ENCODE data around the gene CIAO3.

The CIAO3 gene

DNA sequence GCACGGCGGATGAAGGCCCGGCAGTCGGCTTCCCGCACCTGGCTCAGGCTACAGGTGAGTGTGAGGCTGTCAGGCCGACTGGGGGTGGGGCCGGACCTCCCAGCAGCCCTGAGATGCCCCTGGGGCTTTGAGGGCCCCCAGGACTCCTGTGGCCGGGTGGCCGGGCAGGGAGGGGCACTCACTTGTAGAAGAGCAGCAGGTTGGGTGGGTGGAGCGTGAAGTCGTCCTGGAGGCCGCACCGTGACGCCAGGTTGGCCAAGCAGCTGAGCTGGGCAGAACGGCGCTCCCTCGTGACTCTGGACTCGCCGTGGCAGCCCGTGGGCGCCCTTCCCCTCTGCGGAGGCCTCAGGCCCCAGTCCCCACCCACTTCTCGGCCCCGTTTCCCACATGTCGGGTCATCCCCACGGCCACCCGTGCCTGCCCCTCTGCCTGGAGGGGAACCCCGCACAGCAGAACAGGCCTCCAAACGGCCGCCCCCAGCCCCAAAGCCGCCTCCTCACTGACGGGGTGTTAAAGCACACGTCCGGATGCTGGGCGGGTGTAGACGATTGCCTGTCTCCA lies 34.5 kb upstream of the CIAO3 start:
- no peak for DNase-seq

DNA sequence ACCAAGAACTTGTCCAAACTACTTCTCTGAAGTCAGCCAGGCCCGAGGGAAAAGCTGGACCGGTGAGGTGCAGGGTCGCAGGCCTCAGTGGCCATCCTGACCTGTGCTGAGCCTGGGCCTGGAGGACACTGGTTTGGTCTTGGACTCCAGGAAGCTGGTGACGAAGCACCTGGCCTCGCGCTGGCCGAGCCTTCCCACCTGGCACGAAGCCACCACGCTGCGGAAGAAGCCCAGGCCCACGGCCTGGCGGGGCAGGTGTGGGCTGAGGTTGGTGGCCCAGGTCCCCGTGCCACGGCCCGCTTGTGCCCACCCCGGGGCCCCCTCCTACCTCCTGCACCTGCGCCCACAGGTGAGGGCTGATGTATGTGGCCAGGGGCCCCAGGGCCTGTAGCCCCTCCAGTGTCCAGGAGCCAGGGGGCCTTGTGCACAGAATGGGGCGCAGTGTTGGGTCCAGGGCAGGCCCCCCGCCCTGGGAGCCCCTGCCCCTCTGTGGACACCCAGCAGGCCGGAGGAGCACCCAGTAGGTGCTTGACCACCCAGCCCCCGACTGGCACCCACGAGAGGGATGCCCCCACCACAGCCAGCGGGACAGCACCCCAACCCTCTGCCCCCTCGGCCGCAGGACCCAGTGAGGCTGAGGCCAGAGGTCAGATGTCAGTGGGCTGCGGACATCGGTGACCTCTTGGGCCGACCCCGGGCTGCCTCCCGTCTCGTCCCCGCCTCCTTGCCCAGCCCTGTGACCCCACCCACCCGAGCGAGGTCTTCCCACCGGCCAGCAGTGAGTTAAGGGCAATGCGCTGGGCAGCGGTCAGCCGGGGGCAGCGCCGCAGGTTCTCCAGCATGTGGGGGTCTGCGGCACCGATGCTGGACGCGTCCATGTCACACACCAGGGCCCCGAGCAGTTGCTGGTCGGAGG lies 33.5 kb upstream of the CIAO3 start:
- no peak for DNase-seq

DNA sequence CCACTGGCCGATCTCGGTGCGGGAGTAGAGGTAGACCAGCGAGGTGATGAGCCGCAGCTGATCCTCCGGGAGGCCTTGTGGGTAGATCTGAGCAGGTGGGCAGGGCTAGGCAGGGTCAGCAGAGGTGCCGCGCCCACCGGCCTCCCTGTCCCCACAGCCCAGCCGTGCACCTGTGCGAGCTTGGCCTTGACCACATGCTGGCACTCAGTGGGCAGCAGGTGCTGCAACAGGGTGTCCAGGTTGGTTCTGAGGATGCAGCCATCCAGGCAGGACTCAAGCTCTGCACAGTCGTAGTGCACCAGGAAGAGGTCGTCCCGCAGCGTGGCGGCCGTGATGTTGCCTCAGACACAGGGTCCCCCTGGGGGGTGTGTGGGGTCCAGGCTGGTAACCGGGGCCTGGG lies 32.2 kb upstream of the CIAO3 start:
- DNase-seq: no peak

DNA sequence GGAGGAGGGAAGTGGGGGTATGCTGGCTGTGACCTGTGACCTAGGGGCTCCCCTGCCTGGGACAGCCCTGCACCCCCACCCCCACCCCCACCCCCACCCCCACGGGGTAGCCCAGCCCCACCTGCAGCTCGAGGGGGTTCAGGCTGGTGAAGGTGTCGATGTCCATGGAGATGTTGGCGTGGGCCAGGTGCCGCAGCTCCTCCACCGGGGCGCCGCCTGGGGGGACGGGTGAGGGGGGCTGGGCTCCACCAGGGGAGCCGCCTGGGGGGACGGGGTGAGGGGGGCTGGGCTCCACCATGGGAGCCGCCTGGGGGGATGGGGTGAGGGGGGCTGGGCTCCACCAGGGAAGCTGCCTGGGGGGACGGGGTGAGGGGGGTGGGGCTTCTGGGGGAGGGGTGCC lies 29.6 kb upstream of the CIAO3 start:
- DNase-seq: no peak

DNA sequence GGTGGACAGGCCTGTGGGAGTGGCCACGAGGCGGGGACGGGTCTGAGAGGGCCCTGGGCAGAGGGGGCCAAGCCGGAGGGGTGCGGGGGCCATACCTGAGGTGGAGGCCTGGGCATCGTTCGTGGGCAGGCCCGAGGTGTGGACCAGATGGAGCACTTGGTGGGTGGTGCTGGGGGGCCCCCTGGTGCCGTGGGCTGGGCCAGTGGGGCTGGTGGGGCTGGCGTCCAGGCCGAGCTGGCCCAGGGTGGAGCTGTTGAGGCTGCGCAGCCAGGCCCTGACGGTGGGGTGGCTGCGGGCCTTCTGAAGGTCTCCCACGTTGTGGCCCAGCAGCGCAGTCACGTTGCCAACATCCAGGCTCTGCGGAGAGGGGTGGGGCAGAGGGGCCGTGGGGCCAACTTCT lies 29.1 kb upstream of the CIAO3 start:
- no peak for DNase-seq

DNA sequence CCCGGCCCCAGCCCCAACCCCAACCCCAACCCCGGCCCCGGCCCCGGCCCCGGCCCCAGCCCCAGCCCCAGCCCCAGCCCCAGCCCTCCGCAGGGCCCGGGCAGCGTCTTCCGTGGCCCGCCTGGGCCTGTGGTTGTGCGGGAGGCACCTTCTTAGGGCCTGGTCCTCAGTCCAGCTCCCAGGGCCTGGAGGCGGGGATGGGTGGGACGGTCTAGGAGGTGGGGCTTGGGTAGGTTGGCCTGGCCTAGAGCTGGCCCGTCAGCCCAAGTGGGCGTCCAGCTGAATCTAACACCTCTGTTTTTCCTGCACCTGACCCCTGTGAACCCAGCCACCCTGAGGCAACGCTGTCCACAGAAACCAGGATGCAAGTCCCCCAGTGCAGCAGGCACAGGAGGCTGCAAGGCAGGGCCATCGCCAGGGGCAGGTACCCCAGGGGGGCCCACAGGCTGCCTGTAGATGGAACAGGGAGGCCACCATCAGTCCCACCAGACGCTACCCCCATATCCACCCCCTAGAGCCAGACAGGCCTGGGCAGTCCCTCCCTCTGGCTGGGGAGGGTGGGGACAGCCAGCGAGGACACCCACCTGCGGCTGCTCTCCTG lies 28.5 kb upstream of the CIAO3 start:
- DNase-seq: no peak

DNA sequence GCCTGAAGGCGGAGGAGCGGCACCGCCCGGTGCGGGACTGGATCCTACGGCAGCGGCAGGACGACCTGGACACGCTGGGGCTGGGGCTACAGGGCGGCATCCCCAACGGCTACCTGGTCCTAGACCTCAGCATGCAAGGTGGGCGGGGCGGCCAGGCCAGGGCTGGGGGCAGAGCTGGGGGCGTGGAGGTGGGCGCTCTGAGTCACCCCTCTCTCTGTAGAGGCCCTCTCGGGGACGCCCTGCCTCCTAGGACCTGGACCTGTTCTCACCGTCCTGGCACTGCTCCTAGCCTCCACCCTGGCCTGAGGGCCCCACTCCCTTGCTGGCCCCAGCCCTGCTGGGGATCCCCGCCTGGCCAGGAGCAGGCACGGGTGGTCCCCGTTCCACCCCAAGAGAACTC lies 27.6 kb upstream of the CIAO3 start:
- no peak for DNase-seq

DNA sequence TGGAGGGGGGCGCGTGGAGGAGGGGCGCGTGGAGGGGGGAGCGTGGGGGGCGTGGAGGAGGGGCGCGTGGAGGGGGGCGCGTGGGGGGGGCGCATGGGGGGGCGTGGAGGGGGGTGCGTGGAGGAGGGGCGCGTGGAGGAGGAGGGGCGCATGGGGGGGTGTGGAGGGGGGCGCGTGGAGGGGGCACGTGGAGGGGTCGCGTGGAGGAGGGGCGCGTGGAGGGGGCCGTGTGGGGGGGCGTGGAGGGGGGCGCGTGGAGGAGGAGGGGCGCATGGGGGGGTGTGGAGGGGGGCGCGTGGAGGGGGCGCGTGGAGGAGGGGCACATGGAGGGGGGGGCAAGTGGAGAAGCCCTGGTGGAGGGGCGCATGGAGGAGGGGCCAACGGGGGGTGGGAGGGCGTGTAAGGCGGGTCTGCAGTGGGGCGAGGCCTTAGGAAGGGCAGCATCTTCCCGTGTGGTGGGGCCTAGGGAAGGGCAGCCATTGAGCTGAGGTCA lies 27.0 kb upstream of the CIAO3 start:
- DNase-seq: no peak

DNA sequence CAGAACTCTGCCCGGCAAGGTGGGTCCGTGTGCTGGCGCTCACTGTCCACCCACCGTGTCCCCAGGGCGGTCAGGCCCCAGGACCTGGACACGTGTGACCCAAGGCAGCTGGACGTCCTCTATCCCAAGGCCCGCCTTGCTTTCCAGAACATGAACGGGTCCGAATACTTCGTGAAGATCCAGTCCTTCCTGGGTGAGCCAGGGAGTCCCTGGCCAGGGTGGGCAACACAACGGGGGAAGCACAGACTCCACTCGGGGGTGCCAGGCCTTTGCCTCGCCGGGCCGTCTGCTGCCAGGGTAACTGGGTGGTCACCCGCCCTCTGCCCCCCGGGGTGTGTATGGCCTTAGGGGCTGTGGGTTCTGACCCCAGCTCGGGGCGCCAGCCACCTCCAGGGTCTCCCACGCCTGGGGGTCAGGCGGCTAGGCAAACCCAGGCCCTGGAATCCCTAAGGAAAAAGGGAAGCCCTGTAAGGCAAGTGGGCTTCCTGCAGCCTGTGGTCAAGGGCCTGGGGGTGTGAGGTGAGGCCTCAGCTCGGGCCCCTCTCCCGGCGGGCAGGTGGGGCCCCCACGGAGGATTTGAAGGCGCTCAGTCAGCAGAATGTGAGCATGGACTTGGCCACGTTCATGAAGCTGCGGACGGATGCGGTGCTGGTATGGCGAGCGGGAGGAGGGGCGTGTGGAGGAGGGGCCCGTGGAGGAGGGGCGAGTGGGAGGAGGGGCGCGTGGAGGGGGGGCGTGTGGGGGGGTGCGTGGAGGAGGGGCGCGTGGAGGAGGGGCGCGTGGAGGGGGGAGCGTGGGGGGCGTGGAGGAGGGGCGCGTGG lies 26.2 kb upstream of the CIAO3 start:
- no peak for DNase-seq

DNA sequence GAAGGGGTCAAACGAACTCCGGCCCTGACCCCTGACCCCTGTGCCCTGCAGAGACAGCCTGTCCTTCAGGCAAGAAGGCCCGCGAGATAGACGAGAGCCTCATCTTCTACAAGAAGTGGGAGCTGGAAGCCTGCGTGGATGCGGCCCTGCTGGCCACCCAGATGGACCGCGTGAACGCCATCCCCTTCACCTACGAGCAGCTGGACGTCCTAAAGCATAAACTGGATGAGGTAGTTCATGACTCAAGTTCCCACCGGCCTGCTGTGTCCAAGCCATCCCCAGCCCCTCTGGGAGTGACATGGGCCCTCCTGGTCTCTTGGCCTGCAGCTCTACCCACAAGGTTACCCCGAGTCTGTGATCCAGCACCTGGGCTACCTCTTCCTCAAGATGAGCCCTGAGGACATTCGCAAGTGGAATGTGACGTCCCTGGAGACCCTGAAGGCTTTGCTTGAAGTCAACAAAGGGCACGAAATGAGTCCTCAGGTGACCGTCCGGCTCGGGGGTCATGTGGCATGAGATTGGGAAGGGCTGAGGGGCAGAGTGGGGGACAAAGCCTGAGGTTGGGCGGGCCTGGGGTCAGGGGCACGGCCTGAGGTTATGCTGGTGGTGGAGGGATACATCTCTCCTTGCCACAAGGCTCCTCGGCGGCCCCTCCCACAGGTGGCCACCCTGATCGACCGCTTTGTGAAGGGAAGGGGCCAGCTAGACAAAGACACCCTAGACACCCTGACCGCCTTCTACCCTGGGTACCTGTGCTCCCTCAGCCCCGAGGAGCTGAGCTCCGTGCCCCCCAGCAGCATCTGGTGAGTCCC lies 25.4 kb upstream of the CIAO3 start:
- DNase-seq: no peak

DNA sequence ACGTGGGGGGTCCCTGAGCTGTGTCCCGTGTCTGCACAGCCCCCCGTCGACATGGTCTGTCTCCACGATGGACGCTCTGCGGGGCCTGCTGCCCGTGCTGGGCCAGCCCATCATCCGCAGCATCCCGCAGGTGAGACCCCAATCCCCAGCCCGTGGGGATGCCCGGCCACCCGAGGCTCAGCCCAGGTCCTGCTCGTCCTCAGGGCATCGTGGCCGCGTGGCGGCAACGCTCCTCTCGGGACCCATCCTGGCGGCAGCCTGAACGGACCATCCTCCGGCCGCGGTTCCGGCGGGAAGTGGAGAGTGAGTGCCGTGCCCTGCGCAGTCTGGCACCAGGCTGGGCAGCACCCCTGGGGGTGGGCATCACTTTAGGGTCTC lies 24.7 kb upstream of the CIAO3 start:
- no peak for DNase-seq

DNA sequence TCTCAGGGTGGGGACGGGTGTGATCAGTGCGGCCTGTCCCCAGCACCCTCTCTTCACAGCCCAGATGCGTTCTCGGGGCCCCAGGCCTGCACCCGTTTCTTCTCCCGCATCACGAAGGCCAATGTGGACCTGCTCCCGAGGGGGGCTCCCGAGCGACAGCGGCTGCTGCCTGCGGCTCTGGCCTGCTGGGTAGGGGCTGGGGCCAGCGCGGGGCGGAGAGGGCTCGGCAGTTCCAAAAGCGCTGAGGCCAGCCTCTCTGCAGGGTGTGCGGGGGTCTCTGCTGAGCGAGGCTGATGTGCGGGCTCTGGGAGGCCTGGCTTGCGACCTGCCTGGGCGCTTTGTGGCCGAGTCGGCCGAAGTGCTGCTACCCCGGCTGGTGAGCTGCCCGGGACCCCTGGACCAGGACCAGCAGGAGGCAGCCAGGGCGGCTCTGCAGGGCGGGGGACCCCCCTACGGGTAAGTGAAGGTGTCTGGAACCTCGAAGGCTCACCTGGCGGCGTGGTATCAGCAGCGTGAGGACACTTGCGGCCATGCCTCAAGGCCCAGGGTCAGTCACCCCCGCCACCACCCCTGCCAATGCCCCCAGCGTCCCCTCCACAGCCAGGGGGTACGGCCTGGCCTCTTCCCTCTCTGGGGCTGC lies 24.2 kb upstream of the CIAO3 start:
- no peak for DNase-seq

DNA sequence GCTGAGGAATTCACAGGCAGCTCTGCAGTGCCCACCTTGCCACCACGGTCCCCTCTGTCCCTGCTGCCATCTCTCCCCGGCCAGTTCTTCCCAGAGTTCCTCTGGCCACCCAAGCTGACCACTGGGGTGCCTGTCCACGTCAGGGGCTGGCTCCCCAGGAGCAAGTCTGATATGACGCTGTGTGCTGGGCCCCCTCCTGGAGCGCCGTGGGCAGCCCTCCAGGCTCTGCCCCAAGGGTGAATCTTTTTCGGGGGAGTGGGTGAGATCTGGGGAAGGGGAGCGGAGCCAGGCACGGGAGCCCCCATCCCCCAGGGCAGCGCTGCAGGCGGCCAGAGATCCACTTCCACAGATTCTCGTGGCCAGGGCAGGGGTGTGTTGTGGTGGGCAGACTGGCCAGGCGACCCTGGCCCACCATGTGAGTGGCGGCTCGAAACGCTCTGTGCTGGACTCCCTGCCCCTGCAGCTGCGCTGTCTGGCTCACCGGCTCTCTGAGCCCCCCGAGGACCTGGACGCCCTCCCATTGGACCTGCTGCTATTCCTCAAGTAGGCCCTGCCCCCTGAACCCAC lies 23.5 kb upstream of the CIAO3 start:
- DNase-seq: no peak

DNA sequence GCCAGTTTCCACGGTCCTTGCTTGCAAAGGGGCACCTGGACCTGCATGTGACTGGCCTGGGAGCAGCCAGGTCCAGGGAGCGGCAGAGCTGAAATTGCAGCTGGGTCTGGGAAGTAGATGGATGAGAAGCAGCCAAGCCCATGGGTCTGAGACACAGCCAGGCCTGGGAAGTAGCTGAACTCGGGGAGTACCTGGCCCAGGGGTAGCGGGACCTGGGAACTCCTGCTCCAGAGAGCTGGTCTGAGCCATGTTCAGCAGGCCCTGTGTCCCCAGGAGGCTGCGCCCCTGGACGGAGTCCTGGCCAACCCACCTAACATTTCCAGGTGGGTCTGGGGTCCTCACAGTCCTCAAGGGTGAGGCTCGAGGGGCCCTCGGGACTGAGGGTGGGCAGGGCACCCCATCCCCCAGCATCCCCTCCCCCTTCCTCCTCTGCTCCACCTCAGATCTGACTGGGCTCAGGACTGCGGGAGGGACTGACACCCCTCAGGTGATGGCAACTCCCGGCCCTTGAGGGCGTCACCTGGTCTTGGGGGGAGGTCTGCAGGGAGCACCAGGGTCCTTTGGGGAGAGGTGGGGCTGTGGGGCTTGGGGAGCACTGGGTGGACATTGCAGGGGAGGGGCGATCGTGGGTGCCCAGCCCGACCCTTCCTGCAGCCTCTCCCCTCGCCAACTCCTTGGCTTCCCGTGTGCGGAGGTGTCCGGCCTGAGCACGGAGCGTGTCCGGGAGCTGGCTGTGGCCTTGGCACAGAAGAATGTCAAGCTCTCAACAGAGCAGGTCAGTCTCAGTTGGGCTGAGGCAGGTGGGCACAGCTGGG lies 22.8 kb upstream of the CIAO3 start:
- no peak for DNase-seq

DNA sequence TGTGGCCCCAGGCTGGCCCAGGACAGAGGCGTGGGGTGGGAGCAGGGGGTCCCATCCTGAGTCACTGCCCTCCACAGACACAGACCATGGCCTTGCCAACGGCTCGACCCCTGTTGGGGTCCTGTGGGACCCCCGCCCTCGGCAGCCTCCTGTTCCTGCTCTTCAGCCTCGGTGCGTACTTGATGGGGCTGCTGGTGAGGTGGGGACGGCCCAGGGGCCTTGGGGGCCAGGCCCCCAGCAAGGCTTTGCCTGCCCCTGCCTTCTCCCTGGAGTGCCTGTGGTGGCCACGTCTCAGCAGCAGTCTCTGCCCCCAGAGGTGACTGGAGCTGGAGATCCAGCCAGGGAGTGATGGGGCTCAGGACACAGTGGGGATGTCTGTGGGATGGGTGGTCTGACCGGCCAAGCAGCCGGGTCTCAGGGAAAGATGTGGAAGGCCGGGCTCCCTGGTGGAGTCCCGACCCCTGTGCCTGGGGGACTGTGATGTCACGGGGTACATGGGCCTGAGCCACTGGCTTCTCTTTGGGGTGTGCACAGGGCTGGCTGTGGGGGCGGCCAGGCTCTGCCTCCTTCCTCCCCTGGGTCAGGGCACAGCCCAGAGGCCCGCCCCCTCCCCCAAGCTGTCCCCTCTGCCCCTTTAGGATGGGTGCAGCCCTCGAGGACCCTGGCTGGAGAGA lies 21.9 kb upstream of the CIAO3 start:
- no peak for DNase-seq

DNA sequence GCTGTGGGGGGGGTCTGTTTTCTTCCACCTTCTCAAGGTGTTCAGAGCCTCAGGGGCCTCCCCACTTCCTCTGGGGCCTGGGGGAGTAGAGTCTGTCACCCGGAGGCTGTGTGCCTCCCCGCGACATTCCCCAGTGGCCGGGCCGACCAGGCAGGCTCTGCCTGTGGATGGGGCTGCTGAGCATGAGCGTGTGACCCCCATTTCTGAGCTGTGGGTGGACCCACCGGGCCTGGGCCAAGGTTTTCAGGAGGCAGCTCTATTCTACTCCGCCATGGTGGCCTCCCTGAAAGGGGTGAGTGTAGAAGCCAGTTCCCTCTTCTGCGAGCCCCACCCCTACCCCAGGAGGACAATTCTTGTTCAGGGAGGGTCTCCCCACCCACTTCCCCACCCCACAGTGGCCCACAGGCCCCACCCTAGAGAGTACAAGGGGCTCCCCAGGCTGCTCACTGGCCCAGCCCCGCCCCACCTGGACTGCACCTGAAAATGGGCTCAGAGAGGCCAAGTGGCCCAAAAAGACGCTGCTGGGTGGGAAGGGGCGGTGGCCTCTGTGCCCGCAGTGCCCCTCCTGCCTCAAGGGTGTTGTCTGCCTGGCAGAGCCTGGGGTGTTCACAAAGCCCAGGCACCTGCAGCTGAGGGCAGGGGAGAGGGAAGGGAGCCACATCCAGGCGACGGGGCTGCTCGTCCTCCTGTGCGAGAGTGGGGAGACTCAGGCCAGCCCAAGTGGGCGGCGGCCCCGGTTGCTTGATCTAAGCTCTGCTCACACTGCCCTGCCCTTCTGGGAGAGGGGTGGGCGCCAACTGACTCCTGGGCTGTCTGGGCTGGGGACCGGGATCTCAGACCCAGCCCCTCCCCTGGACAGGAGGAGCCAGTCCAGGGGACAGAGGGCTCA lies 21.1 kb upstream of the CIAO3 start:
- no peak for DNase-seq

DNA sequence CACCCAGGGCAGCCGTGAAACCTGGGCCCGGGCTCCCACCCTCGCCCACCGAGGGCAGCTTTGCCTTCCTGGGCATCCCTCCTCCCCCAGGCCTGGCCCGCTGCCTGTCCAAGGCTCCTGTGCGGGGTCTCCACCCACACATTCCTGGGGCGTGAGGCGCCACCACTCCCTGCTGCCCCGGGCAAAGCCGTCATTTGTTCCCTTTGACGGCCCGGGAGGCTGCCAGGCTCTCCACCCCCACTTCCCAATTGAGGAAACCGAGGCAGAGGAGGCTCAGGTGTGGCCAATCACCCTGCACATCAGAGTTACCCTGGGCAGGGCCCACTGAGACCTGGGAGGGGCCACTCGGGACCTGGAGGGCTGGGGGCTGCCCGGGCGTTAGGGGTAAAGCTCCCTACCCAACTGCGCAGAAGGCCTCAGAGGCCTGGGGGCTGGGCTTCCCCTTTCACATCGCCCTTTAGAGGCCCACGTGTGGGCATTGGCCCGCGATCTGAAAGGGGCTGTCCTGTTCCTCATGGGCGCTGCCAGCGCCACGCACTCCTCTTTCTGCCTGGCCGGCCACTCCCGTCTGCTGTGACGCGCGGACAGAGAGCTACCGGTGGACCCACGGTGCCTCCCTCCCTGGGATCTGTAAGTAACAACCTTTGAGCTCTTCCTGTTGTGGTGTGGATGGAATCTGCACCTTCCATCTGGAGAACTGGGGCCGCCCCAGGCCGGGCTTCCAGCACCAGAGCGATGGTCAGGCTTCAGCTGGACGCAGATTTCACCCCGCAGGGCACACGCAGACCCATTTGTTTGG lies 19.9 kb upstream of the CIAO3 start, which contains the start of gene MSLN:
Gene MSLN (plus strand): TSS at position 190 of the 799 bp plus-strand sequence. CDS start 1,947 bp downstream, outside the sequence.
- no peak for DNase-seq

DNA sequence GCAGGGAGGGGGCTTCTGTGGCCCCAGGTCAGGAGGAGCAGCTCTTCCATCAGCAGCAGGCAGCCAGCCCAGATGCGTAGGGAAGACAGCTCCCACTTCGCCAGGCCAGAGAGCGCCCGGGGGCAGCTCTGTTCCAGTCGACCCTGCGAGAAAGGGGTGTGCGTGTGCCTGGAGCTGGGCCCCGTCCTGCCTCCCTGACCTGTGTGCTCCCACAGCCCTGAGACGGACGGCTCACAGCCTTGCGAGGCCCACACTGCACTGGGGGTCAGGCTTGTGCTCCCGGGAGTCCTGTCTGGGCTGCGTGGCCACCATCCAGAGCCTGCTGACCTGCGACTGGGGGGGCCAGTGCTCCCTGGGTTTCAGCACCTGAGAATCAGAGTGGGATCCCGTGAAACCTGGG lies 19.3 kb upstream of the CIAO3 start:
- no peak for DNase-seq
